Peyer's patch (tissue), 4 donors: ENCODE measurements around the gene TTC5.
A peak's percentile ranks its signal among the peaks of the same experiment; 100 is the strongest.

ENCODE experiments used
- CTCF ChIP-seq, 6 experiments: fragments of 450-650 bp in 4 of 6; fragments of 200-600 bp in 2 of 6; sonication (generic) in 1 of 6; IDR thresholded peaks; one replicate each; pipeline ENCODE4 v1.5.1; 2017 to 2019; ENCODE audit warnings: antibody characterized with exemption in 6 of 6, mild to moderate bottlenecking in 3 of 6, moderate library complexity in 1 of 6
- POLR2A ChIP-seq, 2 donors: fragments of 450-650 bp; IDR thresholded peaks; one replicate each; pipeline ENCODE4 v1.5.1; 2017; ENCODE audit warnings: antibody characterized with exemption in 2 of 2, mild to moderate bottlenecking in 2 of 2, moderate library complexity in 2 of 2

DNA sequence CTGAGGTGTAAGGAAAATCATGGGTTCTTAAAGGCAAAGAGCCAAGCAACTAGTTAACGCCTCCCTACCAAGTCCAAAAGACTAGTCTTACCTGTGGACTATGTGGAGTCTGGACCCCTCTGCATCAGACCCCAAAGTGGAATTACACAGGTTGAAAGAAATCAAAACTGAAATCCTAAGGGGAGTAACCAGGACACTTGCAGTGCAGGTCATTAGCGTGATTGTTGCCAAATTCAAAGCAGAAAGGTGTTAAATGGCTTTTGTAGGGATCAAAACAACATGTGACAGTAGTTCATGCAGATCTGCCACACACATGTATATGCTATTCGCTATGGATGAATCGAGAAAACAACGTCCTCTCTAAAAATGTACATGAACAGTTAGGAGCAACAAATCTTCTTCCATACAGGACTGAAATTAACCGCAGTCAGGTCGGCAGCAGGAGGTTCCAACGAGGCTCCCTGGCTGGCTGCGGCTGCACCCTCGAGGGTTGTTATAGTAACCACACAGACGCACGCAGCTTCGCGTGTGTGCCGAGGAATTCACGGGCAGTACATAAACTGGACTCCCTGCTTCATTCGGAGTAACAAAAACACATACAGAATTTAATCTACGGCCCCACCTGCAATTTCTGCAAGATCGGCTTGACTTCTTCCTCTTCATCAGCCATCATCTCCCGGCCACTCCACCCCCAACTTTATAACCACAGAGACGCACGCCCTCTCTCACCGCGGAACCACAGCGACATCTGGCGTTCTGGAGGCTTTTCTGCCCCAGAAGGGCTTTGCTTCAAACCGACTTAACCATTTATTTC is at the start of gene TTC5:
- TF ChIP-seq POLR2A (IDR thresholded peaks at IDR 0.05) = no peak
- peak; percentile 56 to 94 (median 78) for TF ChIP-seq CTCF (IDR thresholded peaks at IDR 0.05)
